IMR-90 (cell line): ENCODE measurements around the gene TACR2. TPM values are rescaled to one million over a fixed set of nuclear protein-coding genes. Genes with fewer than 3 reads are reported as not detected.

Experiments used
- ATAC-seq: fragments of 200-7000 bp; cut with Tn5 transposase; 2 replicates; pipeline ENCODE4 v1.9.1; 2020; ENCODE audit warnings: low read depth, mild to moderate bottlenecking, moderate library complexity
- BruUV-seq: library from RNA; stranded (reverse); fragments of 400-500 nt; replicated peaks from 2 replicates; lab custom pipeline; 2021; lab: Mats Ljungman, UMichigan
- CTCF ChIA-PET: fragments of 300-600 bp; formaldehyde crosslinking; extraction: SDS; loops from one replicate; lab custom pipeline; 2021; ENCODE audit warnings: antibody characterized with exemption; lab: Yijun Ruan, JAX
- POLR2A ChIA-PET: fragments of 300-600 bp; sonication (Branson Sonifier 250); formaldehyde crosslinking; loops from one replicate; lab custom pipeline; 2022; ENCODE audit warnings: antibody characterized with exemption; ENCODE audit not compliant: unreplicated experiment; lab: Charles Lee
- DNase-seq: peaks from one replicate; pipeline ENCODE4 v3.0.0; 2013
- H2AFZ ChIP-seq: replicated peaks from 2 replicates; pipeline ENCODE3; 2013; ENCODE audit warnings: low read length, mild to moderate bottlenecking; ENCODE audit not compliant: poor library complexity
- H2AK5ac ChIP-seq: 2 replicates; pipeline ENCODE4 v1.6.1; 2013; ENCODE audit warnings: low read depth, low read length, inconsistent platforms
- H2AK9ac ChIP-seq: replicated peaks from 2 replicates; pipeline ENCODE3; 2013; ENCODE audit warnings: mild to moderate bottlenecking, low read depth, low read length, moderate library complexity; ENCODE audit not compliant: poor library complexity
- H2BK120ac ChIP-seq: 2 replicates; pipeline ENCODE4 v1.6.1; 2013; ENCODE audit warnings: low read depth, low read length, inconsistent platforms
- H2BK15ac ChIP-seq: 3 replicates; pipeline ENCODE4 v1.6.1; 2013; ENCODE audit warnings: low read depth, low read length, inconsistent platforms
- H2BK20ac ChIP-seq: 2 replicates; pipeline ENCODE4 v1.6.1; 2013; ENCODE audit warnings: low read depth, mild to moderate bottlenecking, inconsistent platforms, low read length, moderate library complexity
- H2BK5ac ChIP-seq: 2 replicates; pipeline ENCODE4 v1.6.1; 2013; ENCODE audit warnings: mild to moderate bottlenecking, low read depth, low read length, inconsistent platforms; ENCODE audit not compliant: poor library complexity, severe bottlenecking
- H3K14ac ChIP-seq: replicated peaks from 2 replicates; pipeline ENCODE4 v1.6.1; 2013; ENCODE audit warnings: low read depth, low read length, inconsistent platforms
- H3K18ac ChIP-seq: 2 replicates; pipeline ENCODE4 v1.6.1; 2013; ENCODE audit warnings: low read depth, low read length, control low read depth
- H3K23ac ChIP-seq: 2 replicates; pipeline ENCODE4 v1.6.1; 2013; ENCODE audit warnings: low read depth, low read length, inconsistent platforms
- H3K27ac ChIP-seq: 2 replicates; pipeline ENCODE4 v1.5.1; 2013; ENCODE audit warnings: mild to moderate bottlenecking, control low read depth, low read length; ENCODE audit not compliant: insufficient read depth
- H3K27me3 ChIP-seq: 2 replicates; pipeline ENCODE4 v1.6.1; 2013; ENCODE audit warnings: low read length; ENCODE audit not compliant: control insufficient read depth, insufficient read depth
- H3K36me3 ChIP-seq: 2 replicates; pipeline ENCODE4 v1.6.1; 2013; ENCODE audit warnings: low read length, mixed read lengths; ENCODE audit not compliant: control insufficient read depth, insufficient read depth
- H3K4ac ChIP-seq: 2 replicates; pipeline ENCODE4 v1.6.1; 2013; ENCODE audit warnings: low read depth, low read length, inconsistent platforms
- H3K4me1 ChIP-seq: 2 replicates; pipeline ENCODE4 v1.6.1; 2013; ENCODE audit warnings: low read length, mixed read lengths; ENCODE audit not compliant: control insufficient read depth, insufficient read depth
- H3K4me2 ChIP-seq: 2 replicates; pipeline ENCODE4 v1.6.1; 2013; ENCODE audit warnings: low read depth, mild to moderate bottlenecking, control low read depth, low read length, moderate library complexity
- H3K4me3 ChIP-seq: 2 replicates; pipeline ENCODE4 v1.5.1; 2013; ENCODE audit warnings: low read depth, mild to moderate bottlenecking, control low read depth, low read length, moderate library complexity; ENCODE audit not compliant: insufficient read depth
- H3K56ac ChIP-seq: 2 replicates; pipeline ENCODE4 v1.6.1; 2013; ENCODE audit warnings: low read length, inconsistent platforms; ENCODE audit not compliant: insufficient read depth; ENCODE audit errors: extremely low read depth
- H3K79me1 ChIP-seq, 2 experiments: 2 replicates each; pipeline ENCODE4 v1.6.1; 2013; ENCODE audit warnings: low read length in 2 of 2, inconsistent platforms in 1 of 2, low read depth in 1 of 2
- H3K9ac ChIP-seq: 2 replicates; pipeline ENCODE4 v1.6.1; 2013; ENCODE audit warnings: low read depth, low read length, control low read depth
- H3K9me1 ChIP-seq: 2 replicates; pipeline ENCODE4 v1.6.1; 2013; ENCODE audit warnings: low read length, inconsistent platforms; ENCODE audit not compliant: insufficient read depth
- H3K9me3 ChIP-seq: 2 replicates; pipeline ENCODE4 v1.6.1; 2013; ENCODE audit warnings: low read length; ENCODE audit not compliant: control insufficient read depth, insufficient read depth
- H4K20me1 ChIP-seq: 2 replicates; pipeline ENCODE4 v1.6.1; 2013; ENCODE audit warnings: low read length, inconsistent platforms; ENCODE audit not compliant: insufficient read depth
- H4K5ac ChIP-seq: 2 replicates; pipeline ENCODE4 v1.6.1; 2013; ENCODE audit warnings: mild to moderate bottlenecking, low read depth, low read length, control low read depth
- H4K8ac ChIP-seq, 2 experiments: 2 replicates each; pipeline ENCODE4 v1.6.1; 2013; ENCODE audit warnings: low read depth in 2 of 2, low read length in 2 of 2, control low read depth in 1 of 2, inconsistent platforms in 1 of 2
- H4K91ac ChIP-seq: 2 replicates; pipeline ENCODE4 v1.6.1; 2013; ENCODE audit warnings: low read depth, low read length, inconsistent platforms; ENCODE audit not compliant: insufficient read depth
- BHLHE40 ChIP-seq: fragments of 150-350 bp; IDR thresholded peaks from 2 replicates; pipeline ENCODE4 v1.6.1; 2016; ENCODE audit warnings: mild to moderate bottlenecking, low read depth, low read length
- CEBPB ChIP-seq: IDR thresholded peaks from 2 replicates; pipeline ENCODE4 v1.6.1; 2012; ENCODE audit warnings: low read depth, low read length, improper control_type of control experiment
- MAFK ChIP-seq: IDR thresholded peaks from 2 replicates; pipeline ENCODE4 v1.6.1; 2012; ENCODE audit warnings: low read depth, low read length, improper control_type of control experiment
- MXI1 ChIP-seq: IDR thresholded peaks from 2 replicates; pipeline ENCODE4 v1.6.1; 2012; ENCODE audit warnings: low read depth, mild to moderate bottlenecking, low read length, moderate library complexity, borderline replicate concordance
- NFE2L2 ChIP-seq: fragments of 150-350 bp; IDR thresholded peaks from 2 replicates; pipeline ENCODE4 v1.6.1; 2016; ENCODE audit warnings: low read depth, mild to moderate bottlenecking, low read length
- POLR2A ChIP-seq: IDR thresholded peaks from 2 replicates; pipeline ENCODE4 v1.6.1; 2012; ENCODE audit warnings: mild to moderate bottlenecking, low read depth, low read length
- RAD21 ChIP-seq: IDR thresholded peaks from 2 replicates; pipeline ENCODE4 v1.6.1; 2012; ENCODE audit warnings: low read length, improper control_type of control experiment
- RCOR1 ChIP-seq: IDR thresholded peaks from 2 replicates; pipeline ENCODE4 v1.6.1; 2012; ENCODE audit warnings: mild to moderate bottlenecking, low read length, improper control_type of control experiment; ENCODE audit not compliant: insufficient replicate concordance
- RFX5 ChIP-seq: IDR thresholded peaks from 2 replicates; pipeline ENCODE4 v1.8.0; 2012; ENCODE audit warnings: low read depth, mild to moderate bottlenecking, low read length, moderate library complexity
- SMC3 ChIP-seq: fragments of 150-350 bp; IDR thresholded peaks from 2 replicates; pipeline ENCODE4 v1.6.1; 2016; ENCODE audit warnings: low read depth, mild to moderate bottlenecking, antibody characterized with exemption, low read length, moderate library complexity
- WGBS, 2 experiments: methylation state at CpG; one replicate each; pipeline versions ENCODE4 v1.1.5 to v1.1.7; 2013; ENCODE audit warnings: missing lambda C conversion rate in 2 of 2; ENCODE audit not compliant: insufficient read length in 1 of 2; ENCODE audit errors: extremely low coverage in 2 of 2; 5-methylcytosine and 5-hydroxymethylcytosine counted together
- dilution Hi-C: fragments of 300-500 bp; cut with HindIII; formaldehyde crosslinking; loops from one replicate; pipeline ENCODE4 v1.14.3; 2018; ENCODE audit warnings: low sequenced_read_pairs; ENCODE audit not compliant: unreplicated experiment
- in situ Hi-C: fragments of 300-500 bp; cut with MboI; formaldehyde crosslinking; loops from 3 replicates; pipeline ENCODE4 v1.14.3; 2019; ENCODE audit warnings: low sequenced_read_pairs, inconsistent platforms, mixed read lengths
- intact Hi-C: fragments of 100-400 bp; cut with micrococcal nuclease; formaldehyde crosslinking; loops from 2 replicates; pipeline ENCODE4 v1.10.0; 2022
- polyA plus RNA-seq, 3 experiments: library from polyadenylated mRNA; depleted of rRNA; stranded (reverse); fragments of >200 nt; gene quantifications; 2 replicates each; pipeline ENCODE4 v1.2.3, GENCODE V29; 2012; ENCODE audit warnings: low replicate concordance in 1 of 3
- total RNA-seq: library from RNA; depleted of rRNA; stranded (reverse); fragments of >200 nt; gene quantifications from 2 replicates; pipeline ENCODE4 v1.2.3, GENCODE V29; 2012
- TF ChIP-seq, protein P1 (sequence below): conservative IDR thresholded peaks from 2 replicates; pipeline ENCODE4 v1.5.1; 2012; ENCODE audit warnings: mild to moderate bottlenecking, low read depth, low read length, improper control_type of control experiment
- TF ChIP-seq, protein P2 (sequence below): fragments of 150-350 bp; IDR thresholded peaks from 2 replicates; pipeline ENCODE4 v1.6.1; 2016; ENCODE audit warnings: low read depth, mild to moderate bottlenecking, low read length, moderate library complexity, borderline replicate concordance
- TF ChIP-seq, protein P3 (sequence below): fragments of 150-350 bp; IDR thresholded peaks from 2 replicates; pipeline ENCODE4 v1.6.1; 2017; ENCODE audit warnings: mild to moderate bottlenecking, antibody characterized with exemption, low read length, low read depth

Gene TACR2
- total and polyA plus RNA-seq, 2 of the 4 experiments (the other 2 are of a cell fraction) = not detected

DNA sequence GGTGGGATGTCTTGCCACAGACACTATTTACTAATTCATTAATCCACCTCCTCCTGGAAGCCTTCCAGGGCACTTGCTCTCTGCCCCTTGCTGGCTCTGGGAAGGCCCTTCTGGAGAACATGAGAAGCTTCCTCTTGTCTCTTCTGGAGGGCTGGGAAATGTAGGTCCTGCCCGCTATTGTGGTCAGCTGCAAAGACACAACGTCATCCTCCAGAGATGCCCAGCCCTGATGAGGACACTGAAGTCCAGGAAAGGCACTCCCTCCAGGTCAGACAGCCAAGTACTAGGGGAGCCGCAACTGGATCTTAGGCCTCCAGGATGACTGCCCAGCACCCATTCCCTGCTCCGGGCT lies 9.6 kb upstream of the TACR2 start:
- no peak overlapping the region for H3K18ac ChIP-seq
- H3K9me3 ChIP-seq = no peaks in the 10 kb centered on the region
- peaks cover 5% of the 10 kb centered on the region; the same call in 1 of the 2 replicates for H3K9me1 ChIP-seq
- TF ChIP-seq, protein P1, sequence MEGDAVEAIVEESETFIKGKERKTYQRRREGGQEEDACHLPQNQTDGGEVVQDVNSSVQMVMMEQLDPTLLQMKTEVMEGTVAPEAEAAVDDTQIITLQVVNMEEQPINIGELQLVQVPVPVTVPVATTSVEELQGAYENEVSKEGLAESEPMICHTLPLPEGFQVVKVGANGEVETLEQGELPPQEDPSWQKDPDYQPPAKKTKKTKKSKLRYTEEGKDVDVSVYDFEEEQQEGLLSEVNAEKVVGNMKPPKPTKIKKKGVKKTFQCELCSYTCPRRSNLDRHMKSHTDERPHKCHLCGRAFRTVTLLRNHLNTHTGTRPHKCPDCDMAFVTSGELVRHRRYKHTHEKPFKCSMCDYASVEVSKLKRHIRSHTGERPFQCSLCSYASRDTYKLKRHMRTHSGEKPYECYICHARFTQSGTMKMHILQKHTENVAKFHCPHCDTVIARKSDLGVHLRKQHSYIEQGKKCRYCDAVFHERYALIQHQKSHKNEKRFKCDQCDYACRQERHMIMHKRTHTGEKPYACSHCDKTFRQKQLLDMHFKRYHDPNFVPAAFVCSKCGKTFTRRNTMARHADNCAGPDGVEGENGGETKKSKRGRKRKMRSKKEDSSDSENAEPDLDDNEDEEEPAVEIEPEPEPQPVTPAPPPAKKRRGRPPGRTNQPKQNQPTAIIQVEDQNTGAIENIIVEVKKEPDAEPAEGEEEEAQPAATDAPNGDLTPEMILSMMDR = no peak
- TF ChIP-seq RAD21 = no peak
- TF ChIP-seq POLR2A = no peak
- TF ChIP-seq MXI1 = no peak
- no peak for TF ChIP-seq SMC3
- TF ChIP-seq, protein P2, sequence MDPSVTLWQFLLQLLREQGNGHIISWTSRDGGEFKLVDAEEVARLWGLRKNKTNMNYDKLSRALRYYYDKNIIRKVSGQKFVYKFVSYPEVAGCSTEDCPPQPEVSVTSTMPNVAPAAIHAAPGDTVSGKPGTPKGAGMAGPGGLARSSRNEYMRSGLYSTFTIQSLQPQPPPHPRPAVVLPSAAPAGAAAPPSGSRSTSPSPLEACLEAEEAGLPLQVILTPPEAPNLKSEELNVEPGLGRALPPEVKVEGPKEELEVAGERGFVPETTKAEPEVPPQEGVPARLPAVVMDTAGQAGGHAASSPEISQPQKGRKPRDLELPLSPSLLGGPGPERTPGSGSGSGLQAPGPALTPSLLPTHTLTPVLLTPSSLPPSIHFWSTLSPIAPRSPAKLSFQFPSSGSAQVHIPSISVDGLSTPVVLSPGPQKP = no peak
- no peak for TF ChIP-seq MAFK
- TF ChIP-seq, protein P3, sequence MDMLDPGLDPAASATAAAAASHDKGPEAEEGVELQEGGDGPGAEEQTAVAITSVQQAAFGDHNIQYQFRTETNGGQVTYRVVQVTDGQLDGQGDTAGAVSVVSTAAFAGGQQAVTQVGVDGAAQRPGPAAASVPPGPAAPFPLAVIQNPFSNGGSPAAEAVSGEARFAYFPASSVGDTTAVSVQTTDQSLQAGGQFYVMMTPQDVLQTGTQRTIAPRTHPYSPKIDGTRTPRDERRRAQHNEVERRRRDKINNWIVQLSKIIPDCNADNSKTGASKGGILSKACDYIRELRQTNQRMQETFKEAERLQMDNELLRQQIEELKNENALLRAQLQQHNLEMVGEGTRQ = no peak
- TF ChIP-seq NFE2L2 = no peak
- no peak for TF ChIP-seq RCOR1
- no peak for TF ChIP-seq RFX5
- TF ChIP-seq BHLHE40 = no peak
- TF ChIP-seq CEBPB = no peak
- ChIA-PET POLR2A (no interaction called here), CTCF (no interaction called here)
- ATAC-seq (no peak), DNase-seq (no peak)
- H3K23ac ChIP-seq = no peak overlapping the region
- no peaks in the 10 kb centered on the region for H3K36me3 ChIP-seq
- dilution Hi-C loops = no loop called here
- intact Hi-C loops = loop anchor here (5.0 kb wide), 1 partner anchor 211 kb away; no protein-coding TSS in a partner anchor
- no TSS peak for BruUV-seq
- no peak overlapping the region for H3K9ac ChIP-seq
- H3K4me3 ChIP-seq = no peak overlapping the region
- H4K91ac ChIP-seq = no peak overlapping the region
- peak overlapping the region; percentile 49 for H2AK9ac ChIP-seq
- H4K20me1 ChIP-seq = 0 out of 2 replicates have a peak, but pooled peaks cover 4% of the 10 kb centered on the region
- no peak overlapping the region for H2BK120ac ChIP-seq
- H3K4me2 ChIP-seq = no peak overlapping the region
- H4K8ac ChIP-seq = no peak overlapping the region
- H4K5ac ChIP-seq = no peak overlapping the region
- H3K56ac ChIP-seq = no peak overlapping the region
- H3K27ac ChIP-seq = no peak overlapping the region
- H2BK20ac ChIP-seq = no peak overlapping the region
- H2AK5ac ChIP-seq = no peak overlapping the region
- no peaks in the 10 kb centered on the region for H3K79me1 ChIP-seq
- H2BK5ac ChIP-seq = no peak overlapping the region
- no peak overlapping the region for H2AFZ ChIP-seq
- WGBS, 2 experiments = 90% methylated on average over 2 of the region's 4 CpGs; no CpG with 5 or more reads in 1 of the 2 experiments
- H3K27me3 ChIP-seq = peaks cover 26% of the 10 kb centered on the region
- H3K4ac ChIP-seq = no peak overlapping the region
- peaks cover 5% of the 10 kb centered on the region; the same call in 1 of the 2 replicates for H3K4me1 ChIP-seq
- no peak overlapping the region for H2BK15ac ChIP-seq
- H3K14ac ChIP-seq = no peak overlapping the region
- in situ Hi-C loops = loop anchor here (5.0 to 10.0 kb wide), 2 partner anchors 76 to 208 kb away; partner anchors contain the start of gene FAM241B
